HEK293T (cell line): Measurements from ENCODE around the gene LIMS2.

ENCODE experiments used
- BHLHE40 ChIP-seq: fragments of 450-650 bp; IDR thresholded peaks from 2 replicates; pipeline ENCODE4 v1.6.1; 2016; ENCODE audit warnings: mild to moderate bottlenecking, moderate library complexity, borderline replicate concordance
- ELF4 ChIP-seq: fragments of 450-650 bp; IDR thresholded peaks from 2 replicates; pipeline ENCODE4 v1.6.1; 2017; ENCODE audit warnings: antibody characterized with exemption
- FOXA1 ChIP-seq: fragments of 450-650 bp; IDR thresholded peaks from 2 replicates; pipeline ENCODE4 v1.6.1; 2016; ENCODE audit warnings: mild to moderate bottlenecking
- FOXK2 ChIP-seq: fragments of 450-650 bp; IDR thresholded peaks from 2 replicates; pipeline ENCODE4 v1.6.1; 2016; ENCODE audit warnings: mild to moderate bottlenecking
- FOXM1 ChIP-seq: fragments of 450-650 bp; IDR thresholded peaks from 2 replicates; pipeline ENCODE4 v1.6.1; 2017; ENCODE audit warnings: mild to moderate bottlenecking, borderline replicate concordance
- HDGF ChIP-seq: fragments of 450-650 bp; IDR thresholded peaks from 2 replicates; pipeline ENCODE4 v1.6.1; 2017; ENCODE audit warnings: antibody characterized with exemption, borderline replicate concordance
- L3MBTL2 ChIP-seq: fragments of 450-650 bp; conservative IDR thresholded peaks from 2 replicates; pipeline ENCODE4 v1.6.1; 2016; ENCODE audit warnings: mild to moderate bottlenecking
- LEF1 ChIP-seq: fragments of 450-650 bp; IDR thresholded peaks from 2 replicates; pipeline ENCODE4 v1.6.1; 2017; ENCODE audit warnings: mild to moderate bottlenecking, borderline replicate concordance
- NFRKB ChIP-seq: fragments of 450-650 bp; IDR thresholded peaks from 2 replicates; pipeline ENCODE4 v1.6.1; 2016; ENCODE audit warnings: mild to moderate bottlenecking, moderate library complexity
- TARDBP ChIP-seq: fragments of 450-650 bp; IDR thresholded peaks from 2 replicates; pipeline ENCODE4 v1.6.1; 2016
- ZNF384 ChIP-seq: fragments of 450-650 bp; IDR thresholded peaks from 2 replicates; pipeline ENCODE4 v1.6.1; 2016

GRCh38 chr2:127707890-127708648, 32.7 kb upstream of the LIMS2 start:
- TF ChIP-seq FOXM1 (no peak), ELF4 (no peak), NFRKB (no peak), ZNF384 (no peak), BHLHE40 (no peak), LEF1 (no peak), FOXK2 (no peak), HDGF (no peak), TARDBP (no peak), L3MBTL2 (no peak), FOXA1 (no peak)
